ENCODE results near the gene PRKCA.
"Not testable (repeated sequence)": the region's sequence is repeated elsewhere in the genome, so short reads cannot be mapped to it uniquely, and the experiment has no call there.

The PRKCA gene

DNA sequence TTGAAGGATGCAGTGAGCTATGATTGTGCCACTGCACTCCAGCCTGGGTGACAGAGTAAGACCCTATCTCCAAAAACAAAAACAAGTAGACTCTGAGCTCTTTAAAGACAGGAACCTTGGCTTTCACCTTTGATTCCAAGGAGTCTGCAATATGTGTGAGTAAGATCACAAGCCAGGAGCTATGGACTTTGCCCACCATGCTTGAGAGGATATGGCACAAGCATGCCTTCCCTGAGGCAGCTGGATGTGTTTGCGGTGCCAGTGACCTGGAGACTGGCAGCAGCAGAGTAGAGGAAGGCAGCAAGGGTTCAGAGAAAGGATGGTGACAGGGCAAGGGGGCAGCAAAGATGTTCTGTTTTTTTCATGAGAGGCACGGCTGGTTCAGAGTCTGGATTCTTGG, 14.5 kb upstream of the PRKCA start:
- no peak for DNase-seq (ENCODE audit: low read depth in 2 of 3, low spot score in 1 of 3)

- no peak for DNase-seq (ENCODE audit: low read depth in 2 of 3, low spot score in 1 of 3)
Measured at GRCh38 chr17:66290101-66290722, 12.2 kb upstream of the PRKCA start.

DNA sequence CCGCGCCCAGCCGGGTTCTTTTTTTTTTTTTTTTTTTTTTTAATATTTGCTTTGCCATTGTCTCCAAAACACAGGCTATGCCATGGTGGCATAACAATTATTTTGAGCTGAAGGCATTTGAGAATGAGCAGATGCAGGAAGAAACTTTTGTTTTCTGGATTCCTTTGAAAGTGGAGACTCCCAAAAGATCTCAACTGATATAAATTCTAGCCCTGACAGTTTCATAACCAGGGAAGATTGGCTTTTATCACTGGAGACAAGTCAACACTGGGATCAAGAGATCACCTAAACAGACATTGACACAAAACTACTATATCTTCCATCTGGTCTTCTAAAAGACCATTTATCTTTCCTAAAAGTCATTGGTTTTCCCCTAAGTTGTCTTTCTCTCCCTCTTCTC, 10.1 kb upstream of the PRKCA start:
- no peak for DNase-seq (ENCODE audit: low read depth in 2 of 3, low spot score in 1 of 3)

GRCh38 chr17:66296289-66296725, 6.1 kb upstream of the PRKCA start:
- DNase-seq (ENCODE audit: low read depth in 2 of 3, low spot score in 1 of 3) = no peak

GRCh38 chr17:66297443-66297842, 5.0 kb upstream of the PRKCA start:
- not testable (repeated sequence) for DNase-seq (ENCODE audit: low read depth in 2 of 3, low spot score in 1 of 3)

GRCh38 chr17:66299711-66300110, 2.7 kb upstream of the PRKCA start:
- DNase-seq (ENCODE audit: low read depth in 2 of 3, low spot score in 1 of 3) = no peak

GRCh38 chr17:66300956-66301355, 1.5 kb upstream of the PRKCA start:
- DNase-seq (ENCODE audit: low read depth in 2 of 3, low spot score in 1 of 3) = no peak

DNA sequence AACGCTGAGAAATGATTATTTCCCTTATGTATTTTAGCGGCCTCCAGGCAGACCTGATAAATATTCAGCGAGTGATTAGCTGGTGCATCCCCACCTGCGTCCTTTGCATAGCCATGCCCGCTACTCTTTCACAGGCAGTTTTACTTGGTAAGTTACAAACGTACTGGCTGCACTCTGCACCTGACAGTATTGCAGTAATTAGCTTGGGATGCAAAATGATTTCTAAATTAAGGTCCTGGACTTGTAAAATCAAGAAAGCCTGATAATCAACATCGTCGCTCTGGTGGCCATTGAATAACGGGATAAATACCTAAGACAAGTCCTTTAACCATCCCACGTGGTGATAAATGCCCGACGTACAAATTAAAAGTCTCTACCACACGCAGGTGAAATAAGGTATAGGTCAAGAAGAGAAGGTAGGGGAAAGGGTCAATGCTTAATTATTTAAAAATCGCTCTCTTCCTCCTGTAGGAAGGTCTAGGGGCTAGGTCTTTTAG, 998 bp upstream of the PRKCA start:
- DNase-seq (ENCODE audit: low read depth in 2 of 3, low spot score in 1 of 3) = no peak

DNA sequence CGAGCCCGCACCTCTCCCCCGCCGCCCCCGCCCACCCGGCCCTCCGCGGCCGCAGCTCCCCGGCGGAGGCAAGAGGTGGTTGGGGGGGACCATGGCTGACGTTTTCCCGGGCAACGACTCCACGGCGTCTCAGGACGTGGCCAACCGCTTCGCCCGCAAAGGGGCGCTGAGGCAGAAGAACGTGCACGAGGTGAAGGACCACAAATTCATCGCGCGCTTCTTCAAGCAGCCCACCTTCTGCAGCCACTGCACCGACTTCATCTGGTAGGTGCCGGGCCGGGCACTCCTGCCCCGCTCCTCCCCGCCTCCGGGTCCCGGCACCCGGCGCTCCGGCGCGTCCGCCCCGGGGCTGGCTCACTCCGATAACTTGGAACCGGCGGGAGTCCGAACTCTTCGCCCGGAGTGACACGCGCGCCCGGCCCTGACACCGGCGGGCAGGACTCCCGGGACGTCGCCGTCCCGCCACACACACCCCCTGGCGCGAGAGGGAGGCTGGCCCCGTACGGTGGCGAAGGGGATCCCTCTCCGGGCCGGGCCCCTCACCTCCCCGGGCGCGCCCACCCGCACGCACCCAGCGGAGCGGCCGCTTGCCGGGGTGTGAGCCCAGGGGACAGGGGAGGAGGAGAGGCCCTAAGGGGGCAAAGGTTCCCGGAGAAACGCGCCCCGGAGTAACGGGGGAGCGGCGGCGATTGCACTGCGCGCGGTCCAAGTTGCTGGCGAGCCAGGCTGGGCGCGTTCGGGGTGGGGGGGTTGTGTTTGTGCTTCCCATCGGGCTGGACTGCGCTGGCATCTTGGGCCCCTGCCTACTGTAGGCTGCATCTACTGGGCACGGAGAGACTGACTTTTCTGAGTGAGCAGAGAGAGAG, 581 bp downstream of the PRKCA start:
- peak in 2 of 3 donors; percentile 21 to 25 for DNase-seq (ENCODE audit: low read depth in 2 of 3, low spot score in 1 of 3)

DNA sequence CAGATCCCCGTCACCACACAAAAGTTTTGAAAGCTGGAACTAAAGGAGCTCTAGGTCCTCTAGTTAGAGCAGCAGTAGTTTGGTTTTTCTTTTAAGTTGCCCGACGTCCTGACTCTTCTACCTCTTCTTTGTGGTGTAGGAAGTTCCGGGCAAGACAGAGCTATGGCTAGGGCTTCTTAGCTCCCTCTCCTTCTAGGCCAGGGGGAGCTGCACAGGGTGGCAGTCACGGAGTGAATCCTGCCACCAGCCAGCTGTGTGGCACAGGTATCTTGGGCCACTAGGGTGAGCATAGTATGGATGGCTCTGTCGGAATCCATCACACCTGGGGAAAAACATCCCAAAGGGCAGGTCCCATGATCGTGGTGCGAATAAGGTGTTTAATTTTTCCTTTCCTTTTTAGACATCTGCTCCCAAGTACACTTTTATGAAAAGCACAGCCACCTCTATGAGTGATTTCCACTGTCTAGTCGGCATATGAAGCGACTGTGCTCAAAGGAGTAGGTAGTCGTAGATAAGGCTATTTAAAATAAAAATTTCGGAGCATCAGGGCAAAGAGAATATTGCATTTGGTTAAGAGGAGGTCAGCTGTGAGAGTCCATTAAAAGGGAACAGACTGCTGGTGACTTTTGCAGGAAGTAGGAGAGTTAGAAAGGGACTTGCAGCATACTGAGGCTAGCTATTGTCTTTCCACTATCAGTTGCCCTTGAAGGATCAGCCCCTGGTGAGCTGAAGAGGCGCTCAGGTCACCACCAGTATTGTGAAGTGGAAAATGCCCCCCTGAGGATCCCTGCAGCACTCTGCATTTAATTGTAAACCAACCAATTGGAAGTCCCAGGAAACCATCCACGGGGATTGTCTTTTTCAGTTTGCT, 2.1 kb downstream of the PRKCA start:
- no peak for DNase-seq (ENCODE audit: low read depth in 2 of 3, low spot score in 1 of 3)

GRCh38 chr17:66306446-66306845, 4.0 kb downstream of the PRKCA start:
- DNase-seq (ENCODE audit: low read depth in 2 of 3, low spot score in 1 of 3) = no peak

- no peak for DNase-seq (ENCODE audit: low read depth in 2 of 3, low spot score in 1 of 3)
Measured at GRCh38 chr17:66307257-66307656, 4.8 kb downstream of the PRKCA start.

- DNase-seq (ENCODE audit: low read depth in 2 of 3, low spot score in 1 of 3) = no peak
Measured at GRCh38 chr17:66308856-66309255, 6.4 kb downstream of the PRKCA start.

GRCh38 chr17:66309793-66310192, 7.4 kb downstream of the PRKCA start:
- DNase-seq (ENCODE audit: low read depth in 2 of 3, low spot score in 1 of 3) = no peak

DNA sequence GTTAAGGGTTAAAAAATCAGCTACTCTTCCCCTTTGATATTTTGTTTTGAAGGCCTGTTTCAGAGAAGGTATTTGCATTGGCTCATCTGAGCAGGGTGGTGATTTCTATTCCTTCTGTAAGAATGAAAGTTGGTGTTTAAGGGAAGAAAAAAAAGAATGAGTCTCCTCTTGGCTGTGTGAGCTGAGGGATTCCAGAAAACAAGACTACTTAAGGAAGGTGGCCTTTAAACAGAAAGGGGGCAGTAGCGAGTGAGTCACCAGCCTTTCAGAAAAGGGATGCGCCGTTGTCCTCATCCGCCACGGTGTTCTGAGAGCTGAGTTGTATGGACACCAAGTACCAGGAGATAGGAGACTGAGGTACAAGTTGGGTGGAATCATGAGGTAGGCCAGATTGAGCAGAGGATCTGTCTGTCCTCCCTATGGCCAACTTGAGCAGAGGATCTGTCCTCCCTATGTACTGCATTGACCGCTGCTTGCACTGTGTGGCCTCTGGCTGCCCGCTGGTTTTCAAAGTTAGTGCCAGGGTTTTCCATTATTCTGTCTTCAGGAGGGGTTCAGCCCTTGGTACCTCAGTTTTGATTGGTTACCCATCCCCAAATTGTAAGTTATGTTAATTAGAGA, 8.2 kb downstream of the PRKCA start:
- peak in 1 of 3 donors; percentile 35 for DNase-seq (ENCODE audit: low read depth in 2 of 3, low spot score in 1 of 3)

GRCh38 chr17:66312912-66313311, 10.5 kb downstream of the PRKCA start:
- DNase-seq (ENCODE audit: low read depth in 2 of 3, low spot score in 1 of 3) = no peak

GRCh38 chr17:66313325-66313724, 10.9 kb downstream of the PRKCA start:
- no peak for DNase-seq (ENCODE audit: low read depth in 2 of 3, low spot score in 1 of 3)

DNA sequence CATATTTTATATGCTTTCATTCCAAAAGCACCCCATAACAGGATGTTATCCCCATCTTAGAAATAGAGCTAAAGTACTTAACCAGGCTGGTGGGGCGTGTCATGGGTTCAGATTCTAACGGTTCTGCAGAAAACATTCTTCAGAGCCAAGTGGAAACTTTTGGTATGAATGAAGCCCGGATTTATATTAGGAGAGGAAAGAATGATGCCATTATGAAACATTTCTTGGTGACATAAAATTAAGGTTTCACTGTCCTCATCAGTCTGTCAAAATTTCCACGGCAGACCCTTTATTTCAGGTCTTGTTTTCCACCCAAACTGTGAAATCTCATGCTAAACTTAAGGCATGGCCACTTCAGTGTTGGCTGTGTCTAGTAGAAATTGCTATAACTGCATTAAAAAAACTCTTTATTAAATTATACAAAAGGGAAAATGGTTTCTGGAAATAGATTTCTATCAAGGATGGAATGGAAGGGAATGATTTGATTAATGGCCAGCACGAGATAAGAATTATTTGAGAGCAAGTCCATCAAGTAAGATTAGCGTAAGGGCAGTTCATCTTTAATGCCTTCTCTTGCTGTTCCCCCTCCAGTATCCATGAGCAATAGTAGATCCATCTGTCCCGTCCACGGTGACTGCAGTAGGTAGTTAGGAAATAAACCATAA, 11.7 kb downstream of the PRKCA start:
- peak in 1 of 3 donors; percentile 40 for DNase-seq (ENCODE audit: low read depth in 2 of 3, low spot score in 1 of 3)

DNA sequence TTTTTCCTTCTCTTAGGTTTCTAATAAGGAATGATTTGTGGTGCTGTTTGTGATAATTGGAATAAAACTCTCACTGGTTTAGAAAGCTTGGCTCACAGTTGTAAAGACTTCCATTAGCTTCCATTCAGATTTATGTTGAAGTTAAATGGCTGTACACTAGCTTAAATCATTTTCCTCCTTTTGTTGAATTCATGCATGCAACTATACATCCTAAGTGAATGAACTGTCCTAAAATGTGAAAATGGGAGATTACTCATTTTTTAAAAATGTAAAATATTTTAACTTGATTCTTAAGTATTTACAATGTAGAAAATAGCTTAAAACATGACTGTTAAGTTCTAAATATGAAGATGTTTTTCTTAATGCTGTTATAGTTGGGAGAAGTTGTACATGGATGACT, 15.2 kb downstream of the PRKCA start:
- DNase-seq (ENCODE audit: low read depth in 2 of 3, low spot score in 1 of 3) = no peak

DNA sequence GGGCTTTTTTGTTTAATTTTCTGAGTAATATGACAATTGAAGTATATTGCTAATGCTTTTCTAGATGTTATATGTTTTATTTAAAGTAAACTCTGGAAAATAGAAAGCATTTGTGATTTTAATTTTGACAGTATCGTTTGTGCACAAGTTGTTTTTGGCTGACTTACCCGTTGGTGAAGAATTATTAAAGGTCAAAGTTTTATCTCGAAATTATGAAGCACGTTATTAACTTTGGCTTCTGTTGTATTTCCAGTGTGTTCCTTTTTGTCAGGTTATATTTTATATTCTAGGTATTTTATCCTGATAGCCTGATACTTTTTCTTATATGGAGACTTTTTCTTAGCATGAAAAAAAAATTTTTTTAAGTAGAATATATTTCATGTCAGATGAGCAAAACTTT, 16.8 kb downstream of the PRKCA start:
- DNase-seq (ENCODE audit: low read depth in 2 of 3, low spot score in 1 of 3) = no peak

Data from stimulated activated CD4-positive, alpha-beta T cell treated with anti-CD3 and anti-CD28 coated beads, Interleukin-12 subunit alpha, Interleukin-12 subunit beta, amount 100 ng/mL, for 48 hours (primary cell).